WERI-Rb-1 (cell line): ENCODE results near the gene ZNF778.

Source experiments
- DNase-seq: peaks from one replicate; pipeline ENCODE4 v3.0.0-alpha.2; 2020
- H3K27ac ChIP-seq: fragments of 250-450 bp; sonication (Bioruptor Pico); 2 replicates; pipeline ENCODE4 v1.5.1; 2020; ENCODE audit warnings: mild to moderate bottlenecking, moderate library complexity
- H3K27me3 ChIP-seq: fragments of 250-450 bp; sonication (Bioruptor Pico); 2 replicates; pipeline ENCODE4 v1.5.1; 2021; ENCODE audit warnings: mild to moderate bottlenecking, low read depth, moderate library complexity; ENCODE audit not compliant: insufficient read depth, severe bottlenecking
- H3K36me3 ChIP-seq: fragments of 250-450 bp; sonication (Bioruptor Pico); 2 replicates; pipeline ENCODE4 v1.5.1; 2020; ENCODE audit warnings: mild to moderate bottlenecking, moderate library complexity
- H3K4me3 ChIP-seq: 2 replicates; pipeline ENCODE4 v1.5.1; 2011; ENCODE audit warnings: low read depth, mild to moderate bottlenecking, control low read depth, low read length
- H3K9me3 ChIP-seq: fragments of 250-450 bp; sonication (Bioruptor Pico); 2 replicates; pipeline ENCODE4 v1.5.1; 2021; ENCODE audit warnings: mild to moderate bottlenecking, moderate library complexity; ENCODE audit not compliant: severe bottlenecking
- CTCF ChIP-seq: IDR thresholded peaks from 2 replicates; pipeline ENCODE4 v1.5.1; 2011; ENCODE audit warnings: low read depth, mild to moderate bottlenecking, control low read depth, inconsistent platforms, low read length

ZNF778 gene

GRCh38 chr16:89171216-89172170 is 46.0 kb upstream of the ZNF778 start, which contains the start of gene CDH15:
Gene CDH15, plus strand, starts transcription at chr16:89171748. Its CDS starts 84 bp downstream, at chr16:89171832.
- Histone ChIP-seq H3K27ac (no peak within 1 kb of the TSS), H3K4me3 (peak within 1 kb of the TSS; percentile 33)

GRCh38 chr16:89172171-89172527 is 45.4 kb upstream of the ZNF778 start:
- no peak overlapping the region for H3K27ac ChIP-seq
- no peaks in the 10 kb centered on the region for H3K36me3 ChIP-seq
- no peak for TF ChIP-seq CTCF
- H3K4me3 ChIP-seq = no peak overlapping the region
- no peaks in the 10 kb centered on the region for H3K9me3 ChIP-seq
- DNase-seq = no peak
- no peaks in the 10 kb centered on the region for H3K27me3 ChIP-seq

More at GRCh38 chr16:89171216-89172170, 46.0 kb upstream of the ZNF778 start, which contains the start of gene CDH15:
- H3K9me3 ChIP-seq = no peaks in the 10 kb centered on the region
- H3K36me3 ChIP-seq = no peaks in the 10 kb centered on the region
- H3K27me3 ChIP-seq = no peaks in the 10 kb centered on the region
- DNase-seq = peak; percentile 94
- TF ChIP-seq CTCF = no peak

- no peak for DNase-seq
- Histone ChIP-seq H3K27ac (0 out of 2 replicates have a peak overlapping the region, but pooled peaks have one; percentile 34), H3K4me3 (no peak overlapping the region), H3K9me3 (no peaks in the 10 kb centered on the region), H3K27me3 (no peaks in the 10 kb centered on the region), H3K36me3 (no peaks in the 10 kb centered on the region)
- no peak for TF ChIP-seq CTCF
Observed at GRCh38 chr16:89172528-89173173, 44.9 kb upstream of the ZNF778 start.

- Histone ChIP-seq H3K9me3 (no peaks in the 10 kb centered on the region), H3K4me3 (no peak overlapping the region), H3K27ac (peak overlapping the region; percentile 34), H3K36me3 (no peaks in the 10 kb centered on the region), H3K27me3 (no peaks in the 10 kb centered on the region)
- peak; percentile 42 for DNase-seq
- TF ChIP-seq CTCF = no peak
Observed at GRCh38 chr16:89173174-89173921, 44.2 kb upstream of the ZNF778 start.

- no peak for TF ChIP-seq CTCF
- Histone ChIP-seq H3K27ac (no peak overlapping the region; the same call in 1 of the 2 replicates), H3K9me3 (no peaks in the 10 kb centered on the region), H3K4me3 (no peak overlapping the region), H3K27me3 (no peaks in the 10 kb centered on the region), H3K36me3 (no peaks in the 10 kb centered on the region)
- no peak for DNase-seq
Observed at GRCh38 chr16:89174055-89174827, 43.3 kb upstream of the ZNF778 start.
